Naive thymus-derived CD4-positive, alpha-beta T cell (primary cell): ENCODE measurements around the gene RPS29. TPM values are rescaled to one million over a fixed set of nuclear protein-coding genes. Genes with fewer than 3 reads are reported as not detected.

Experiments
- ATAC-seq: fragments of 150-1000 bp; cut with Tn5 transposase; 2 replicates; pipeline ENCODE4 v1.10.0; 2021; ENCODE audit warnings: mild to moderate bottlenecking, moderate library complexity
- CTCF ChIA-PET: fragments of 350-600 bp; sonication (Branson Sonifier 250); formaldehyde crosslinking; loops from one replicate; lab custom pipeline; 2021; ENCODE audit warnings: antibody characterized with exemption; lab: Charles Lee
- POLR2A ChIA-PET: fragments of 350-600 bp; sonication (Branson Sonifier 250); formaldehyde crosslinking; loops from one replicate; lab custom pipeline; 2021; ENCODE audit warnings: antibody characterized with exemption, inconsistent platforms; lab: Charles Lee
- DNase-seq, 9 donors: peaks; one replicate each; pipeline versions ENCODE4 v3.0.0 to v3.0.0-alpha.2; 2020 to 2022; ENCODE audit warnings: mixed read lengths in 1 of 9
- H3K27ac ChIP-seq: one replicate; pipeline ENCODE4 v1.7.0; 2013; ENCODE audit warnings: mild to moderate bottlenecking, low read depth, low read length, moderate library complexity
- H3K27me3 ChIP-seq, 2 donors: one replicate each; pipeline ENCODE4 v1.7.0; 2013; ENCODE audit warnings: low read length in 2 of 2, mild to moderate bottlenecking in 2 of 2, moderate library complexity in 2 of 2; ENCODE audit not compliant: control insufficient read depth in 2 of 2, insufficient read depth in 2 of 2
- H3K36me3 ChIP-seq, 3 experiments: 1 replicate in 2 of 3; 2 replicates in 1 of 3; pipeline ENCODE4 v1.7.0; 2013; ENCODE audit warnings: low read length in 3 of 3, mild to moderate bottlenecking in 3 of 3, moderate library complexity in 1 of 3; ENCODE audit not compliant: insufficient read depth in 3 of 3, control insufficient read depth in 2 of 3
- H3K4me1 ChIP-seq, 2 donors: one replicate each; pipeline ENCODE4 v1.7.0; 2013; ENCODE audit warnings: low read length in 2 of 2, mild to moderate bottlenecking in 2 of 2, moderate library complexity in 1 of 2; ENCODE audit not compliant: control insufficient read depth in 2 of 2, insufficient read depth in 2 of 2
- H3K4me3 ChIP-seq: 2 replicates; pipeline ENCODE4 v1.7.0; 2013; ENCODE audit warnings: mild to moderate bottlenecking, low read length
- H3K9me3 ChIP-seq, 3 experiments: 1 replicate in 2 of 3; 2 replicates in 1 of 3; pipeline ENCODE4 v1.7.0; 2013; ENCODE audit warnings: low read length in 3 of 3; ENCODE audit not compliant: control insufficient read depth in 2 of 3
- H3K27ac Mint-ChIP-seq, 9 donors: one replicate each; pipeline ENCODE4 v1.8.0; 2020 to 2022; ENCODE audit warnings: mixed read lengths in 9 of 9, mild to moderate bottlenecking in 8 of 9, moderate library complexity in 5 of 9, inconsistent platforms in 2 of 9
- H3K27me3 Mint-ChIP-seq, 5 donors: one replicate each; pipeline ENCODE4 v1.8.0; 2021 to 2022; ENCODE audit warnings: mixed read lengths in 5 of 5, mild to moderate bottlenecking in 1 of 5
- H3K36me3 Mint-ChIP-seq, 5 donors: one replicate each; pipeline ENCODE4 v1.8.0; 2020 to 2022; ENCODE audit warnings: mixed read lengths in 5 of 5, mild to moderate bottlenecking in 3 of 5, inconsistent platforms in 1 of 5
- H3K4me1 Mint-ChIP-seq, 7 donors: one replicate each; pipeline ENCODE4 v1.8.0; 2020 to 2022; ENCODE audit warnings: mixed read lengths in 7 of 7, mild to moderate bottlenecking in 3 of 7, inconsistent platforms in 1 of 7
- H3K4me3 Mint-ChIP-seq, 10 donors: one replicate each; pipeline ENCODE4 v1.8.0; 2020 to 2022; ENCODE audit warnings: mild to moderate bottlenecking in 10 of 10, mixed read lengths in 10 of 10, moderate library complexity in 6 of 10, inconsistent platforms in 2 of 10
- H3K9me3 Mint-ChIP-seq, 11 donors: one replicate each; pipeline ENCODE4 v1.8.0; 2020 to 2022; ENCODE audit warnings: mixed read lengths in 11 of 11, mild to moderate bottlenecking in 4 of 11, inconsistent platforms in 1 of 11, moderate library complexity in 1 of 11
- intact Hi-C, 2 donors: fragments of 100-400 bp; cut with micrococcal nuclease; formaldehyde crosslinking; loops; one replicate each; pipeline ENCODE4 v1.15.1; 2023
- polyA plus RNA-seq, 2 donors: library from polyadenylated mRNA; unstranded; fragments of 300-500 nt; fragmentation: Illumina TruSeq; gene quantifications; one replicate each; pipeline ENCODE4 v1.2.3, GENCODE V29; 2021
- total RNA-seq, 6 experiments: library from RNA in 5 of 6; stranded (reverse) in 5 of 6; gene quantifications; 1 replicate in 5 of 6; 2 replicates in 1 of 6; pipeline ENCODE4 v1.2.3 and lab custom pipeline; 2021 to 2026

RPS29 gene
- total and polyA plus RNA-seq, 7 experiments from 2014 or later, result 2,254 to 13,249 (median 3,040) TPM

GRCh38 chr14:49541049-49541448, 45.1 kb downstream of the RPS29 start:
- CTCF ChIA-PET, result no interaction called here
- intact Hi-C loops, result no loop called here
- POLR2A ChIA-PET, result no interaction called here
- H3K27ac Mint-ChIP-seq, result no peak overlapping the region
- H3K9me3 Mint-ChIP-seq, result peaks cover 0 to 20% (median 4%) of the 10 kb centered on the region in 11 donors
- Histone ChIP-seq H3K4me1 (no peaks in the 10 kb centered on the region), H3K27ac (no peak overlapping the region), H3K27me3 (no peaks in the 10 kb centered on the region), H3K9me3 (peaks cover 0 to 8% (median 0%) of the 10 kb centered on the region in 3 experiments), H3K36me3 (no peaks in the 10 kb centered on the region), H3K4me3 (no peak overlapping the region)
- H3K4me1 Mint-ChIP-seq, result no peaks in the 10 kb centered on the region
- DNase-seq (no peak), ATAC-seq (no peak)
- H3K27me3 Mint-ChIP-seq, result peaks cover 0 to 7% (median 0%) of the 10 kb centered on the region in 5 donors
- no peak overlapping the region for H3K4me3 Mint-ChIP-seq
- peaks cover 0 to 16% (median 0%) of the 10 kb centered on the region in 5 donors for H3K36me3 Mint-ChIP-seq

GRCh38 chr14:49538852-49539251, 47.3 kb downstream of the RPS29 start:
- no peaks in the 10 kb centered on the region for H3K27me3 ChIP-seq
- Mint-ChIP-seq H3K4me1 (no peaks in the 10 kb centered on the region), H3K9me3 (peaks cover 0 to 20% (median 4%) of the 10 kb centered on the region in 11 donors), H3K36me3 (peaks cover 0 to 16% (median 0%) of the 10 kb centered on the region in 5 donors), H3K27ac (no peak overlapping the region), H3K4me3 (no peak overlapping the region), H3K27me3 (peaks cover 0 to 7% (median 0%) of the 10 kb centered on the region in 5 donors)
- H3K36me3 ChIP-seq, result no peaks in the 10 kb centered on the region
- peaks cover 0 to 8% (median 0%) of the 10 kb centered on the region in 3 experiments for H3K9me3 ChIP-seq
- intact Hi-C loops, result no loop called here
- no peak overlapping the region for H3K27ac ChIP-seq
- H3K4me3 ChIP-seq, result no peak overlapping the region
- ATAC-seq (no peak), DNase-seq (no peak)
- ChIA-PET CTCF (no interaction called here), POLR2A (no interaction called here)
- no peaks in the 10 kb centered on the region for H3K4me1 ChIP-seq

Other genes starting within 250 kb of the RPS29 start
- 10 to 100 TPM in 3 of 5 experiments, 1 to 10 TPM in 2; 7.5 to 39.7 (median 13.3) TPM for gene LRR1, start 12.6 kb upstream of the RPS29 start, total RNA-seq
- gene LRR1, start 12.6 kb upstream of the RPS29 start, polyA plus RNA-seq, result 10 to 100 TPM; 12.0 to 14.2 TPM
- gene RPL36AL, start 34.2 kb upstream of the RPS29 start, total RNA-seq, result 100 to 1,000 TPM; 177 to 429 (median 281) TPM
- 100 to 1,000 TPM; 468 to 686 TPM for gene RPL36AL, start 34.2 kb upstream of the RPS29 start, polyA plus RNA-seq
- 10 to 100 TPM; 16.8 to 69.3 (median 35.1) TPM for gene MGAT2, start 34.4 kb upstream of the RPS29 start, total RNA-seq
- 10 to 100 TPM; 16.5 to 24.5 TPM for gene MGAT2, start 34.4 kb upstream of the RPS29 start, polyA plus RNA-seq
- gene DNAAF2, start 48.9 kb upstream of the RPS29 start, total RNA-seq, result 10 to 100 TPM in 2 of 5 experiments, 1 to 10 TPM in 3; 7.1 to 15.8 (median 9.0) TPM
- 10 to 100 TPM; 10.1 to 15.7 TPM for gene DNAAF2, start 48.9 kb upstream of the RPS29 start, polyA plus RNA-seq
- gene POLE2, start 101.8 kb upstream of the RPS29 start, total RNA-seq, result 10 to 100 TPM in 1 of 5 experiments, 1 to 10 TPM in 3, under 1 TPM in 1; 0.80 to 23.1 (median 1.2) TPM
- gene POLE2, start 101.8 kb upstream of the RPS29 start, polyA plus RNA-seq, result 1 to 10 TPM in 1 of 2 donors, under 1 TPM in 1; 0.90 to 2.1 TPM
- gene KLHDC1, start 106.7 kb upstream of the RPS29 start, total RNA-seq, result 10 to 100 TPM in 3 of 5 experiments, 1 to 10 TPM in 2; 2.6 to 18.0 (median 12.2) TPM
- 1 to 10 TPM; 5.5 to 6.1 TPM for gene KLHDC1, start 106.7 kb upstream of the RPS29 start, polyA plus RNA-seq
- 100 to 1,000 TPM in 1 of 5 experiments, 10 to 100 TPM in 4; 33.2 to 105 (median 84.7) TPM for gene KLHDC2, start 181.8 kb upstream of the RPS29 start, total RNA-seq
- gene KLHDC2, start 181.8 kb upstream of the RPS29 start, polyA plus RNA-seq, result 100 to 1,000 TPM in 1 of 2 donors, 10 to 100 TPM in 1; 89.3 to 103 TPM